Mammary epithelial cell (primary cell): ENCODE measurements around the gene GFRA1.

Experiments
- EZH2 ChIP-seq: IDR thresholded peaks from 2 replicates; pipeline ENCODE4 v1.6.1; 2012; ENCODE audit warnings: low read length, inconsistent platforms, borderline replicate concordance
- TF ChIP-seq, protein P1 (sequence below), 2 donors: IDR thresholded peaks in 1 of 2; conservative IDR thresholded peaks in 1 of 2; 2 replicates each; pipeline ENCODE4 v1.5.1; 2011 to 2012; ENCODE audit warnings: inconsistent platforms in 2 of 2, low read length in 2 of 2, mild to moderate bottlenecking in 2 of 2, control low read depth in 1 of 2, low read depth in 1 of 2; ENCODE audit not compliant: insufficient read depth in 1 of 2; ENCODE audit errors: extremely low read depth in 1 of 2

DNA sequence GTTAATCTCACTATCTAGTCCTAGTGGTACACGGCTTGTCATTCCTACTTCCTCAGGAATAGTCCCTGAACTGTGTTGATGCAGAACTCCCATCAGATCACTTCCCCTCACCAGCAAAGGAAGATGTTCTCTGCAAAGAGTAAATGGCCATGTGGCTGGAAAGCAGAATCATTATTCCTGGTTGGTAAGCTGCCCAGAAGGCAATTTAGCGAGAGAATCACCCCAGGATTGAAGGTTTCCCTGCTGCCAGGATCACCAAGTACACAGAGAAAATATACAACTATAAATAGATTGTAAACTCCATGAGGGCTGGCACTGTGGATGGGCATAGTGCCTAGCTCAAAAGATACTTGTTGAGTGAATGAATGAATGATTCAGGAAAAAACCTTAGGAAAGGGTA is 115.0 kb downstream of the GFRA1 start:
- TF ChIP-seq, protein P1, sequence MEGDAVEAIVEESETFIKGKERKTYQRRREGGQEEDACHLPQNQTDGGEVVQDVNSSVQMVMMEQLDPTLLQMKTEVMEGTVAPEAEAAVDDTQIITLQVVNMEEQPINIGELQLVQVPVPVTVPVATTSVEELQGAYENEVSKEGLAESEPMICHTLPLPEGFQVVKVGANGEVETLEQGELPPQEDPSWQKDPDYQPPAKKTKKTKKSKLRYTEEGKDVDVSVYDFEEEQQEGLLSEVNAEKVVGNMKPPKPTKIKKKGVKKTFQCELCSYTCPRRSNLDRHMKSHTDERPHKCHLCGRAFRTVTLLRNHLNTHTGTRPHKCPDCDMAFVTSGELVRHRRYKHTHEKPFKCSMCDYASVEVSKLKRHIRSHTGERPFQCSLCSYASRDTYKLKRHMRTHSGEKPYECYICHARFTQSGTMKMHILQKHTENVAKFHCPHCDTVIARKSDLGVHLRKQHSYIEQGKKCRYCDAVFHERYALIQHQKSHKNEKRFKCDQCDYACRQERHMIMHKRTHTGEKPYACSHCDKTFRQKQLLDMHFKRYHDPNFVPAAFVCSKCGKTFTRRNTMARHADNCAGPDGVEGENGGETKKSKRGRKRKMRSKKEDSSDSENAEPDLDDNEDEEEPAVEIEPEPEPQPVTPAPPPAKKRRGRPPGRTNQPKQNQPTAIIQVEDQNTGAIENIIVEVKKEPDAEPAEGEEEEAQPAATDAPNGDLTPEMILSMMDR (conservative IDR thresholded peaks at IDR 0.05 in 1 of 2, IDR thresholded peaks at IDR 0.05 in 1 of 2; ENCODE audit: extremely low read depth in 1 of 2, insufficient read depth in 1 of 2, low read depth in 1 of 2, low read length in 2 of 2) = no peak
- TF ChIP-seq EZH2 = no peak
